SK-MEL-5 (cell line): ENCODE results near the gene CPA3. TPM values are rescaled to one million over a fixed set of nuclear protein-coding genes. Genes with fewer than 3 reads are reported as not detected.

Experiments used
- DNase-seq: peaks from one replicate; pipeline ENCODE4 v3.0.0-alpha.2; 2016; ENCODE audit warnings: low read depth, low spot score
- in situ Hi-C: cut with HindIII; loops from 2 replicates; pipeline ENCODE4 v1.10.0; 2016; ENCODE audit warnings: low sequenced_read_pairs, high pct_unique_total_duplicates, low pct_unique_long_range_greater_than_20kb
- total RNA-seq: library from RNA; depleted of rRNA; stranded (reverse); fragments of >200 nt; shearing (Covaris generic); gene quantifications from 2 replicates; pipeline ENCODE4 v1.2.3, GENCODE V29; 2014

The CPA3 gene
- total RNA-seq, 1 experiment from 2014 or later, result not detected

DNA sequence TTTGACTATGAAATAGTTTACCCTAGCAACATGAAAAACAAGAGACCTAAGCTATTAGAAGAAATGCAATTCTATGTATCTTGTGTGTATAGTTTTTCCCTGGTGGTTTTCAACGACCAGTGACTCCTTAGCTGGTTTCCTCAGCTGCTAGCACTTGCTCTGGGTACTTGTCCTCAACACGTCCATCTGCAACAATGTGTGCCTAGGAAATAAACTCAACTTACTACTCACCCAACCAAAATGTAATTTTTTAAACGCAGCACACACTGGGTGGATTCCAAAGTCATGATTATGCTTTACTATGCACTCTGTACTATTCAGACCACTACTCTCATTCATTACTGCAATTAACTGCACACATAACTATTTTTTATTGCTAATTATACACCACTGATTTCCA, 31.0 kb downstream of the CPA3 start:
- in situ Hi-C loops, result no loop called here
- DNase-seq, result no peak

DNA sequence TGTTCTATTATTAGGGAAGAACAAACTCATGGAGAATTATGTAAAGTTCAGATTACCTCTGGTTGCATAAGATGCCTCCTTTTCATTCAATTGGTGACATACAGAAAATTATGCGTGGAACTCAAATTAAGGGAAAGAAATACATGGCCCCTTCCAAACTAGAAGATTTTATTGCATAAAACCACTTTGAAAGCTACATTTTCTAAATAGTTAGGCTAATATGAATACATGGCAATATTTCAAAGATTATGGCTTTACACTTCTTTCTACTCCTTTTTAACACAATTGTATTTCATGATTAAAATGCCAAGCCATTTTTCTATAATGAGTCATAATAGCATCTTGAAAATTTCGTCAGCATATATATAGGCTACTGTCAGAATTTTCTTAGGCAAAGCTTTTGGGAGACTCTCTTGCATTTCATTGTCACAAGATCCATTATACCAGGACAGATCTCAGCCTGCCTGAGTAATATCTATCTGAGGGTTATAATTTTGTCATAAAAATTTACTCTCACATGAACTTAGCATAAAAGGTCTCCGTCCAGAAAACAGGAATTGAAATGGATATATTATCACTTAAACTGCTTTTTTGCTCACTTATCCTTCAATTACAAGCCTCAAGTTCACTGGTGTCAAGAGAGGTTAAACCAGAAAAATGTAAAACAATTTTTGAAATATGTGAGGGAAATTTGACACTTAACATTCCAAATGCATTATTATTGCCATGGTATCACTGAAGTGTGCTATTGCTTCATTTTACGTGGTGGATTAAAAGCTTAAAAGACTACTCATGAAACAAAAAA, 37.1 kb downstream of the CPA3 start:
- in situ Hi-C loops, result no loop called here
- DNase-seq, result peak; percentile 6

DNA sequence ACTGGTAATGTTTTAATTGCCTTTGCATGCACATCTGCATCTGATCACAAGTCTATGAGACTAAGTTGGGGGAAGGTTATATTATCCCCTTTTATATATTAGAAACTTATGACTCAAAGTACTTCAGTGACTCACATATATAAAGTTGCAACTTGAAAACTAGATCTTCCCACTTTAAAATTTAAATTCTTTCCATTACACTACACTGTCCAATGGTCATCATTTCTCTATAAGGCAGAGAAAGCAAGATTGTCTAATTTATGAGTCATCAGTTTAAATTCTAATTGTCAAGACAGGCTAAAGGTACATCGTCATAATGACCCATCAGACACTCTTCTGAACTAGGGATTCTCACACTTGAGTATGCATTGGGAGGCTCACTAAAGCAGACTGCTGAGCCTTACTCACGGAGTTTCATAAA, 37.9 kb downstream of the CPA3 start:
- in situ Hi-C loops, result no loop called here
- DNase-seq, result no peak

DNA sequence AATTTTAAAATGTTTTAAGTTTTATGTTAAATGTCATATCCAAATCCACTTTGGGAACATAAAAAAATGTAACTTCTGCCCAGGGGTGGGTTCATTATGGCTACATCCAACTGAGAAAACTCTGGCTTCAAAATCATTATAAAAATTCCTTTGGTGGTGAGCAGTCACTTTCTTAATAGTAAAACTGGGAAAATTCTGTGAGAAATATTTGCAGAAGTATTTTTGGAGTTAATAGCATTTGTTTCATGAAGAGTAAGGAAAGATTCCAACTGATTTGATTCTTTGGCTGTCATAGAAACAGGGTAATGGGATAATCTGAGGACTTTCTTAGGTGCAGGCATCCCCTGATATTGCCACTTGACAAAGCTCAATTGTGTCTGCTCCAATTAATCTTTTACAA, 38.8 kb downstream of the CPA3 start:
- in situ Hi-C loops, result no loop called here

DNA sequence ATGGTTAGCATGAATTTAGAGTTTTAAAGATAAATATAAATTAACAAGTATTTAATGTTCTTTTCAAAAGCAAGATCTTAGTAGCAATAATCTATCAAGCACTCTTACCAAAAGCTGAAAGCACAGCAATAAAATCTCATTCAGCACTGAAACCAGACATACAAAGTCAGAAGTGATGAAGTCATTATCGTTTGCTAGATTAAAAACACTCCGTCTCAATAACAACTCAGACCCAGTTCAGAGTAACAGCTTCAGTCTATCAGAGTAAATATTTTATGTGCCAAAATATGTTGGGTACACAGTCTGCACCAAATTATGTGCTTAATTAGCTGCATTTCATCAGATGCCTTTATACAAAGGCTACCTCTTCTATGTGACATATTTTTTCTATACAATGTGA, 41.6 kb downstream of the CPA3 start:
- in situ Hi-C loops, result no loop called here
- DNase-seq, result no peak

More for the DNA sequence above, 38.8 kb downstream of the CPA3 start:
- DNase-seq, result no peak

DNA sequence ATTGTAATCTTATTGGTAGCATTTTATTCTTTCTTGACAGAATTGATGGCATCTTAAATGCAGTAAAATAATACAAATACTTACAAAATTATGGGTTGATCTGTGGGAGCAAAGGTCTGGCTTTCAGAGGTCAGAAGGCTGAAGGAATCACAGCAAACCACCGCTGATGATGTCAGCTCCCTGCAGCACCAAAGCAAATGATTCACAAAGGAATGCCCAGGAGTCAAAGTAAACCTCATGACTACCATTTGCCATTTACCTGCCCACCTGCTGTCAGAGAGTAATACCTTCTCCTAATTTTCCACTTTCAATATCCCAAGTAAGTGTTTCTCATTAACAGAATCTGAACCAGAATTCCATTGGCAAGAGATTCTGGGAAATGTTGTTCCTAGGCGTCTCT, 46.1 kb downstream of the CPA3 start:
- in situ Hi-C loops, result no loop called here
- no peak for DNase-seq

DNA sequence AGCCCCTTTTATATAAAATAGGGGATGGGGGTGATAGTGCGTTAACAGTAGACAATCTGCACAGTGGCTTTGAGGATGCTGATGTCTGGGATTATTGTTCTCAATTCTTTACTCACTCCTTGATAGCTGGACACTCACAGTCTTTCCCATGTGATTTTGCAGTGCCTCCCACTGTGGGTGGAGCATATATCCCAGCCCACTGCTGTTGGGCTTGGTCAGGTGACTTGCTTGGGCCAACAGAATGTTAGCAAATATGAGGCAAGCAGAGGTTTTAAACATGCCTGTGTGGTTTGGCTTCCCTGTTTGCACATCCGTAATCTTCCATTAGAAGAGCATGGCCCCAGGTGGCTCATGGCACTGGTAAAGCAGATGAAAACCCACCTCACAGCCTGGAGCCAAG, 46.5 kb downstream of the CPA3 start:
- in situ Hi-C loops, result no loop called here
- peak; percentile 10 for DNase-seq

DNA sequence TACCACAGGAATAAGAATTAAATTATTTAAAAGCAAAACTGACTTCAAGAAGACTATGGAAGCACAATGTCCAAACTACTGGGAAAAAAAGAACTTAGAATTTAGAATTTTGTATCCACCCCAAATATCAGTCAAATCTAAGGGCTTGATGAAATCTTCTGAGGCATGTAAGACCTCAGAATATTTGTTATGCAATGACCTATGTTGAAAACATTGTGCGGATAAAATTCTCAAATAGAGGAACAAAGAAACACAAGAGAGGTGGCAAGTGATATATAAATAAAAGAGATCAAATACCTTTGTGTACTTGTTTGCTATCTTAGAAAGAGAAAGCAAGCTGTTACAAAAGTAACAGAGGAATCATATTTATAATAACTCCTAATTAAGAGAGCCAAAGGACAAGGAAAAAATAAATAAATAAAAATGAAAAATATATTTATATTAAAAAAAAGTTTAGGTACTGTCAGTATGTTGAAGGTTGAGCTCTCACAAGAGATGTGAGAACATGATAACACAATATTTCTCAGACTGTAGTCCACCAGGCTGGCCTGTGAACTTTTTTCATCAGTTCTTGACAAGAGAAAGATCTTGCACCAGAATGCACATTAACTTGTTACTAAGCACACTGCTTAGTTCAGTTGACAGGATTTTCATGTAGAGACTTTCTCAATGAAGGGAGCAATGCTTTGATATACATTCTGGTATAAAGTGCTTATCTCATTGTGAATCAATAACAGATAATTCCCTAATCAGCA, 50.0 kb downstream of the CPA3 start:
- in situ Hi-C loops, result no loop called here
- no peak for DNase-seq

DNA sequence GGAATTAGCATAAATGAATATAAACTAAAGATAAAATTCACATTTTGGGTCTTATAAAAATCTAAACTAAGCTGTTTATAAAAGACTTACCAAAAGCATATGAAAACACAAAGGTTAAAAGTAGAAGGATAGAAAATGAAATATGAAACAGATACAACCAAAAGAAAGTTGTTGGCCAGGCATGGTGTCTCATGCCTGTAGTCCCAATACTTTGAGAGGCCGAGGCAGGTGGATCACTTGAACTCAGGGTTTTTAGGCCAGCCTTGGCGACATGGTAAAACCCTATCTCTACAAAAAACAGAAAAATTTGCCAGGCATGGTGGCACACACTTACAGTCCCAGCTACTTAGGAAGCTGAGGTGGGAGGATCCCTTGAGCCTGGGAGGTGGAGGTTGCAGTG, 51.0 kb downstream of the CPA3 start:
- DNase-seq, result no peak
- in situ Hi-C loops, result no loop called here

DNA sequence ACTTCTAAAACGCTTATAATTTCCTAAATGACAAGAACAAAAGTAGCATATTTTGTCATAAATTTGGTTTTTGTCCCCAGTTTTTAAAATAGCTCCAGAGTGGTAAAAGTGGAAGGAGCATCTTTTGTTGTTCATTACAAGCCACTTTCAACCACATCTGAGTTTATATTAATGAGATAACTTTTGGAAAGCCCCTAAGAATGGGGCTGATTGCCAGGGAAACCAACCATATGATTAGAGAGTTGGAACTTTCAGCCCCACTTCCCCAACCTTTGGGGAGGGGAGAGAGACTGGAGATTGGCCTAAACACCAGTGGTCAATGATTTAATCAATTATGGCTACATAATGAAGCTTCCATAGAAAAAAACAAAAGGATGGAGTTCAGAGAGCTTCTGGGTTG, 57.4 kb downstream of the CPA3 start:
- in situ Hi-C loops, result no loop called here
- DNase-seq, result no peak

DNA sequence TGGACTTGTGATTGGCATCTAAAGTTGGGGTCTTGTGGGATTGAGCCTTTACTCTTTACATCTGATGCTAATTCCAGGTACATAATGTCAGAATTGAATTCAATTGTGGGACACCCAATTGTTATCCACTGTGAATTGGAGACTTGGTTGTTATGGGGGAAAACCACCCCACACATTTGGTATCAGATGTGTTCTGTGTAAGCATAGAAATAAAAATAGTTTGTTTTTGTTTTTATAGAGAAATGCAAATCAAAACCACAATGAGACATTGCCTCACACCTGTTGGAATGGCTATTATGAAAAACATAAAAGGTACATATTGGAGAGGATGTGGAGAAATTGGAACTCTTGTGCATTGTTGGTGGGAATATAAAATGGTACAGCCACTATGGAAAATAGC, 58.5 kb downstream of the CPA3 start:
- in situ Hi-C loops, result no loop called here
- no peak for DNase-seq

DNA sequence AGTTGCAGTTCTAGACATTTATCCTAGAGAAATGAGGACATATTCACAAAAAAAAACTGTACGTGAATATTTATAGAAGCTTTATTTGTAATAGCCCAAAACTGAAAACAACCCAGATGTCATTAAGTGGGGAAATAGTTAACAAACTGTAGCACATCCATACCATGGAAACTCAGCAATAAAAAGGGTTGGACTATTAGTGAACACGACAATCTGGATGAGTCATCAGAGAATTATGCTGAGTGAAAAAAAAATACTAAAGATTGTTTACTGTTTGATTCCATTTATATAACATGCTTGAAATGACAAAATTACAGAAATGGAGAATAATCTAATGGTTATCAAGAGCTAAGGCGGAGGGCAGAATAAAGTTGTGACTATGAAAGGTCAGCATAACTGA, 59.5 kb downstream of the CPA3 start:
- DNase-seq, result no peak
- in situ Hi-C loops, result no loop called here

DNA sequence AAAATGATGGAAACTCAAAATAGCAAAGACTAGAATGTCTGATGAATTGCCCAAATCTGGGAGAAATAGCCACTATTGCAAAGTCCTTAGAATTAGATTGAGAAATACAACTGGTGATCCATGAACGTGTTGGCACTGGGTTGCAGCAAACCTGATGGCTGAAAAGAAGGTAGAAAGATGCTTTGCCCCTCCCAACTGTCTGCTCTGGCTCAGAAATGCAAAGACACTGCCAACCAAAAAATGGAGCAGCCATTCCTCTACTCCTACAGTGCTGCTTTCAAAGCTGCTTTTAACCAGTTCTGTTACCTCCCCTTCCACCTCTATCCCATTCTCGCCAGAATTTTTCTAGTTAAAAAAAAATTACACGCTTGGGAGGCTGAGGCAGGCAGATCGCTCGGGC, 60.7 kb downstream of the CPA3 start:
- in situ Hi-C loops, result no loop called here
- DNase-seq, result no peak

DNA sequence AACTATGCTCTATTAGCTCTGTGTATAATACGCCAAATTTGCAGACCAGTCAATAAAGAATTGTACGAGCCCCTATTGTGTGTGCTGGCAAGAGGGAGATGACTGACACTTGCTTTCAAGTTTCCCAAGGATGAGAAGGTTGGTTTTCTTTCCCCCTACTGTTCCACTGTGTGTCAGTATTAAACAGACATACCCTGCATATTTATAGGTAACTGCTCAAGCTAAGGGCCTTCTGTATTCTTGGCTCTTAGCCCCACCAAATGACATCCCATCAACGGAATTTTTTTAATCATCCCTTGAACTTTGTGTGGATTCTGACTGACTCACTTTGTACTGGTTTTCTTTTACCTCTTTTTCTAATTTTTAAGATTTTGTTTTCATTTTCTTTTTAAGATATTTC, 65.7 kb downstream of the CPA3 start:
- in situ Hi-C loops, result no loop called here
- DNase-seq, result no peak

DNA sequence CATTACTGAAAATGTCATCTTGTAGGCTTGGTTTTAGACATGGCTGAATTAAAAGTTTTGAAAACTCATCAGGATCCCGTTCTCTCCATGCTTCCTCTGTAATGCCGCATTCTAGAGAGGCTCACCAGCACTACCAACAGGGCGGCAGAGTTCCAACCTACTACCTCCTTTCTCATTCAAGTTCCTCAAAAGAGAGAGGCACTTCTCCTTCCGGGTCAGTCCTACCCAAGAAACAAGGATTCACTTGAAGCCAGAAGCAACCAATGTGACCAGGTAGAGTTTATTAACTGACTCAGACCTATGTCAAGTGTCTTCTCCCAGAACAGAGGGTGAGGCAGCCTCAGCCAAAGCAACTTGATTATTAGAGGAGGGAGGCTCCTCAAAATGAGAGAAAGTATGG, 66.5 kb downstream of the CPA3 start:
- DNase-seq, result no peak
- in situ Hi-C loops, result no loop called here

DNA sequence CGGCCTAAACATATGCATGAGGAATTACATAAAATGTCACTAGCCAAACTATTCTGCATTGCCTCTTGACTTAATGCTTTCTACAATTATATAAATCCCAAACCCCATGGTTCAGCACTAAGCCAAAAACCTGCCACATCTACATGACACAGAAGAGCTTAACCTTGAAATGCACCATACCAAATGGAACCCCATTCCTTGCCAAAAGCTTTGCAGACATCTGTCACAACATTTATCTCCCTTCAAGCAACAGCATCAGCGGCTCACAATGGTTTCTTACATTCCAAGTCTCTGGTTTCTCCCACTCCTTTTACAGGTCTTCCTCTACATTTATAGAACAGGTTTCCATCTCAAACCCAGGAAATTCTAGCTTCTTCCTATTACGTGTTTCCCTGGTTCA, 67.9 kb downstream of the CPA3 start:
- DNase-seq, result no peak
- in situ Hi-C loops, result no loop called here

DNA sequence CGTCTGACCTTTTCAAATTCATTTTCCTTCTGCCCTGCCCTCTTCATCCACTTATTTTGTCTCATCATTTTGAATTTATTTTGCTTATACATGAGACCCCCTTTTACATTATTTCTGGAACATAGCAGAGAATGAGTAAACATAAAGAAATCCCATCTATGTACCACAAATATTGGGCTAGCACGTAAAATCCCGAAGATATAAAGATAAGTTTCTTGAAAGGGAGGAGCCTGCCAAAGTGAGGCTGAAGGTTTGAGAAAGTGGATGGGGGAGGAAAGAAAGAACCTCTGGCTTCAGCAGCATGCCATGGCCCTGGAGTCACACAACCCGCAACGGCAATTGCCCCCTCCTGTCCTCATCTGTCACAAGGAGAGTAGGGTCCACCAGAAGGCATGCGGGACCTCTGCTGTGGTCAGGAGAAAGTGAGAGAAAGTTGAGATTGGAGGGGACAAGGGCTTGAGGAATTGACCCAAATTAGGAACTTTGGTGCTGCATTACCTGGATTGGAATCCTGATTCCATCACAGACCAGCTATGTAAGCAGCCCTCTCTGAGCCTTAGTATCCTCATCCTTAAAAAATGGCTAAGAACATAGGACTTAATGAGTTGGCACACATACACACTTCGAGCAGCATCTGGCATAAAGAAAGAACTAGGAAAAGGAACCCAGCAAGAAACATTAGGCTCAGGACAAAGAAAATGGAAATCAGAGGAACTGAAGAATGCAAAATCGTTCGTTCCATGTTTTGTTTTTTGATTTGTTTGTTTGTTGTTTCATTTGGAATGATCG, 72.6 kb downstream of the CPA3 start:
- DNase-seq, result no peak
- in situ Hi-C loops, result no loop called here

DNA sequence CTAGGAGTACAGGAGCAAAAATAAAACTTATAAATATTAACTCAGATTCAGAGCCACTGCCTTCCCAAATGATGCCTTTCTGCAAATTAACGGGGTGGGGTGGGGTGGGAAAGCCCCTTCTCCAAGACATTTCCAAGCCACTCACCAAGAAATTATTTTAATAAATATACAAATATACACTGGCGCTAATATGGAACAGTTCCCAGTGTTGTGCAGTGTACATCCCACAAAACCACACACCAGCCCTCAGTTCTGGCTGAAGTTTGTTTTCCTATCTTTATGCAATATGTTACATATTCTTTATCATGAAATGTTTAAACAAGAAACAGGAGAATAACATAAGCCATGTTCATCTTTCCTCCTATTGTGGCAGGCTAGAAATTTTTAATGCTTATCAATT, 73.2 kb downstream of the CPA3 start:
- in situ Hi-C loops, result no loop called here
- no peak for DNase-seq
